ENCODE results near the gene ZAR1L.

DNA sequence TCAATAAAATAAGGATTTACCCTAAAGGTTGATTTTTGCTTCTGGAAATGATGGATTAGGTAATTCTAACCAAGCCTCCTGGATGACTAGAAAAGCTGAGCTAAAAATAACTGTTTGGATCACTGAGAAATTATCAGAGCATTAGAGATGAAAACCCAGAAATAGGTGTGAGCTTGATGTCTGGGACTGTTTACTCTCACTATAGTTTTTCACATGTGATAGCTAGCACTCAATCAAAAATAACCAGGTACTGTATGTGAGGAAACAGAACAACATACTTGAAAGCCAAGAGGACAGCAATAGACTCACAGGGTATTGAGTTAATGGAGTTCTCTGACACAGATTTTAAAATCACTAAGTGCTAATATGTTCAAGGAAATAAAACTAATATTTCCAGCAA lies 9.5 kb downstream of the ZAR1L start:
- TF ChIP-seq EZH2phosphoT487 (IDR thresholded peaks at IDR 0.05; ENCODE audit: insufficient read depth, low read depth) (no peak), EZH2 (IDR thresholded peaks at IDR 0.05; ENCODE audit: insufficient read depth, poor library complexity, severe bottlenecking) (no peak)
